HEK293 (cell line): ENCODE data around the gene OLFM3.

Source experiments
- CTCF ChIA-PET: fragments of 350-600 bp; formaldehyde crosslinking; extraction: SDS; loops from one replicate; lab custom pipeline; 2021; ENCODE audit warnings: antibody characterized with exemption; lab: Yijun Ruan, JAX
- POLR2A ChIA-PET: fragments of 300-600 bp; formaldehyde crosslinking; extraction: SDS; loops from one replicate; lab custom pipeline; 2020; ENCODE audit warnings: antibody characterized with exemption, inconsistent platforms; lab: Yijun Ruan, JAX
- H3K27ac ChIP-seq: fragments of 200-500 bp; sonication (Bioruptor generic); 2 replicates; pipeline ENCODE4 v1.5.1; 2014; ENCODE audit warnings: low read depth, low read length, control low read depth, inconsistent platforms; ENCODE audit errors: extremely low read depth
- H3K36me3 ChIP-seq, 2 experiments: fragments of 200-500 bp in 1 of 2; sonication (Bioruptor generic) in 1 of 2; 1 replicate in 1 of 2; 2 replicates in 1 of 2; pipeline ENCODE4 v1.5.1; 2014 to 2017; ENCODE audit warnings: inconsistent platforms in 2 of 2, low read length in 2 of 2; ENCODE audit not compliant: control insufficient read depth in 2 of 2, insufficient read depth in 1 of 2
- H3K4me1 ChIP-seq: fragments of 200-500 bp; sonication (Bioruptor generic); 2 replicates; pipeline ENCODE4 v1.5.1; 2014; ENCODE audit warnings: mild to moderate bottlenecking, low read length, inconsistent platforms; ENCODE audit not compliant: control insufficient read depth, insufficient read depth
- H3K4me3 ChIP-seq: 2 replicates; pipeline ENCODE4 v1.5.1; 2011; ENCODE audit warnings: low read depth, mild to moderate bottlenecking, control low read depth, low read length, moderate library complexity
- H3K9me3 ChIP-seq: fragments of 200-500 bp; sonication (Bioruptor generic); 2 replicates; pipeline ENCODE4 v1.5.1; 2014; ENCODE audit warnings: low read depth, low read length, inconsistent platforms; ENCODE audit not compliant: control insufficient read depth, insufficient read depth
- GLIS2 ChIP-seq: fragments of 450-650 bp; formaldehyde crosslinking; IDR thresholded peaks from 2 replicates; pipeline ENCODE4 v1.5.1; 2016; ENCODE audit warnings: missing biosample characterization, missing genetic modification characterization
- HOXC10 ChIP-seq: sonication (generic); formaldehyde crosslinking; IDR thresholded peaks from 2 replicates; pipeline ENCODE4 v1.8.1; 2023; ENCODE audit warnings: mild to moderate bottlenecking, missing genetic modification reagents
- MEIS1 ChIP-seq: sonication (generic); formaldehyde crosslinking; IDR thresholded peaks from 2 replicates; pipeline ENCODE4 v1.8.1; 2022; ENCODE audit warnings: missing genetic modification reagents, mild to moderate bottlenecking, borderline replicate concordance
- OSR2 ChIP-seq: fragments of 450-650 bp; formaldehyde crosslinking; IDR thresholded peaks from 2 replicates; pipeline ENCODE4 v1.5.1; 2016; ENCODE audit warnings: missing biosample characterization, missing genetic modification characterization
- ZBTB20 ChIP-seq: fragments of 450-650 bp; formaldehyde crosslinking; IDR thresholded peaks from 2 replicates; pipeline ENCODE4 v1.5.1; 2016; ENCODE audit warnings: missing biosample characterization, missing genetic modification characterization
- ZIC2 ChIP-seq: fragments of 450-650 bp; formaldehyde crosslinking; IDR thresholded peaks from 2 replicates; pipeline ENCODE4 v1.5.1; 2016; ENCODE audit warnings: missing biosample characterization, missing genetic modification characterization
- ZNF155 ChIP-seq: fragments of 450-650 bp; formaldehyde crosslinking; IDR thresholded peaks from 2 replicates; pipeline ENCODE4 v1.5.1; 2016; ENCODE audit warnings: missing biosample characterization, missing genetic modification characterization
- ZNF211 ChIP-seq: fragments of 450-650 bp; formaldehyde crosslinking; IDR thresholded peaks from 2 replicates; pipeline ENCODE4 v1.5.1; 2016; ENCODE audit warnings: low read depth, missing biosample characterization, missing genetic modification characterization
- ZNF221 ChIP-seq: fragments of 450-650 bp; formaldehyde crosslinking; IDR thresholded peaks from 2 replicates; pipeline ENCODE4 v1.5.1; 2017; ENCODE audit warnings: missing biosample characterization, missing genetic modification characterization, borderline replicate concordance
- ZNF239 ChIP-seq: fragments of 450-650 bp; formaldehyde crosslinking; IDR thresholded peaks from 2 replicates; pipeline ENCODE4 v1.5.1; 2016; ENCODE audit warnings: missing biosample characterization, missing genetic modification characterization
- ZNF335 ChIP-seq: fragments of 450-650 bp; formaldehyde crosslinking; conservative IDR thresholded peaks from 2 replicates; pipeline ENCODE4 v1.5.1; 2016; ENCODE audit warnings: missing biosample characterization, missing genetic modification characterization
- ZNF48 ChIP-seq: fragments of 450-650 bp; formaldehyde crosslinking; IDR thresholded peaks from 2 replicates; pipeline ENCODE4 v1.5.1; 2016; ENCODE audit warnings: missing biosample characterization, missing genetic modification characterization
- ZNF521 ChIP-seq: fragments of 450-650 bp; formaldehyde crosslinking; IDR thresholded peaks from 2 replicates; pipeline ENCODE4 v1.5.1; 2017; ENCODE audit warnings: missing biosample characterization, mild to moderate bottlenecking, missing genetic modification characterization
- TF ChIP-seq, protein P1 (sequence below): fragments of 450-650 bp; formaldehyde crosslinking; IDR thresholded peaks from 2 replicates; pipeline ENCODE4 v1.5.1; 2016; ENCODE audit warnings: missing biosample characterization, missing genetic modification characterization
- TF ChIP-seq, protein P2 (sequence below): fragments of 450-650 bp; formaldehyde crosslinking; IDR thresholded peaks from 2 replicates; pipeline ENCODE4 v1.5.1; 2016; ENCODE audit warnings: missing biosample characterization, missing genetic modification characterization, low read depth
- TF ChIP-seq, protein P3 (sequence below): fragments of 450-650 bp; formaldehyde crosslinking; IDR thresholded peaks from 2 replicates; pipeline ENCODE4 v1.5.1; 2016; ENCODE audit warnings: missing biosample characterization, missing genetic modification characterization
- TF ChIP-seq, protein P4 (sequence below): fragments of 450-650 bp; formaldehyde crosslinking; IDR thresholded peaks from 2 replicates; pipeline ENCODE4 v1.5.1; 2016; ENCODE audit warnings: missing biosample characterization, missing genetic modification characterization
- TF ChIP-seq, protein P5 (sequence below): fragments of 450-650 bp; formaldehyde crosslinking; IDR thresholded peaks from 2 replicates; pipeline ENCODE4 v1.5.1; 2016; ENCODE audit warnings: missing biosample characterization, missing genetic modification characterization

The OLFM3 gene

DNA sequence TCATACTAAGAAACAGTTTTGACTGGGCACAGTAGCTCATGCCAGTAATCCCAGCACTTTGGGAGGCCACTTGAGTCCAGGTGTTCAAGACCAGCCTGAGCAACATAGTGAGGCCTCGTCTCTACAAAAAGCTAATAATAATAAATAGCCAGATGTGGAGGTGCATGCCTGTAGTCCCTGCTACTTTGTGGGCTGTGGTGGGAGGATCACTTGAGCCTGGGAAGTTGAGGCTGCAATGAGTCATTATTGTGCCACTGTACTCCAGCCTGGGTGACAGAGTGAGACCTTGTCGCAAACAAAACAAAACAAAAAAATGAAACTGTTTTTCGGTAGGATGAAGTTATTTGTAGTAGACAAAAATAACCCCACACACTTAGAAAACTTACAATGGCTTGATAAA lies 19.0 kb upstream of the OLFM3 start:
- TF ChIP-seq ZNF521 (tag by site-specific recombination): no peak
- TF ChIP-seq, protein P1, sequence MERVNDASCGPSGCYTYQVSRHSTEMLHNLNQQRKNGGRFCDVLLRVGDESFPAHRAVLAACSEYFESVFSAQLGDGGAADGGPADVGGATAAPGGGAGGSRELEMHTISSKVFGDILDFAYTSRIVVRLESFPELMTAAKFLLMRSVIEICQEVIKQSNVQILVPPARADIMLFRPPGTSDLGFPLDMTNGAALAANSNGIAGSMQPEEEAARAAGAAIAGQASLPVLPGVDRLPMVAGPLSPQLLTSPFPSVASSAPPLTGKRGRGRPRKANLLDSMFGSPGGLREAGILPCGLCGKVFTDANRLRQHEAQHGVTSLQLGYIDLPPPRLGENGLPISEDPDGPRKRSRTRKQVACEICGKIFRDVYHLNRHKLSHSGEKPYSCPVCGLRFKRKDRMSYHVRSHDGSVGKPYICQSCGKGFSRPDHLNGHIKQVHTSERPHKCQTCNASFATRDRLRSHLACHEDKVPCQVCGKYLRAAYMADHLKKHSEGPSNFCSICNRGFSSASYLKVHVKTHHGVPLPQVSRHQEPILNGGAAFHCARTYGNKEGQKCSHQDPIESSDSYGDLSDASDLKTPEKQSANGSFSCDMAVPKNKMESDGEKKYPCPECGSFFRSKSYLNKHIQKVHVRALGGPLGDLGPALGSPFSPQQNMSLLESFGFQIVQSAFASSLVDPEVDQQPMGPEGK (tag by site-specific recombination): no peak
- TF ChIP-seq OSR2 (tag by site-specific recombination): no peak
- TF ChIP-seq, protein P2, sequence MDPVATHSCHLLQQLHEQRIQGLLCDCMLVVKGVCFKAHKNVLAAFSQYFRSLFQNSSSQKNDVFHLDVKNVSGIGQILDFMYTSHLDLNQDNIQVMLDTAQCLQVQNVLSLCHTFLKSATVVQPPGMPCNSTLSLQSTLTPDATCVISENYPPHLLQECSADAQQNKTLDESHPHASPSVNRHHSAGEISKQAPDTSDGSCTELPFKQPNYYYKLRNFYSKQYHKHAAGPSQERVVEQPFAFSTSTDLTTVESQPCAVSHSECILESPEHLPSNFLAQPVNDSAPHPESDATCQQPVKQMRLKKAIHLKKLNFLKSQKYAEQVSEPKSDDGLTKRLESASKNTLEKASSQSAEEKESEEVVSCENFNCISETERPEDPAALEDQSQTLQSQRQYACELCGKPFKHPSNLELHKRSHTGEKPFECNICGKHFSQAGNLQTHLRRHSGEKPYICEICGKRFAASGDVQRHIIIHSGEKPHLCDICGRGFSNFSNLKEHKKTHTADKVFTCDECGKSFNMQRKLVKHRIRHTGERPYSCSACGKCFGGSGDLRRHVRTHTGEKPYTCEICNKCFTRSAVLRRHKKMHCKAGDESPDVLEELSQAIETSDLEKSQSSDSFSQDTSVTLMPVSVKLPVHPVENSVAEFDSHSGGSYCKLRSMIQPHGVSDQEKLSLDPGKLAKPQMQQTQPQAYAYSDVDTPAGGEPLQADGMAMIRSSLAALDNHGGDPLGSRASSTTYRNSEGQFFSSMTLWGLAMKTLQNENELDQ: no peak
- TF ChIP-seq, protein P3, sequence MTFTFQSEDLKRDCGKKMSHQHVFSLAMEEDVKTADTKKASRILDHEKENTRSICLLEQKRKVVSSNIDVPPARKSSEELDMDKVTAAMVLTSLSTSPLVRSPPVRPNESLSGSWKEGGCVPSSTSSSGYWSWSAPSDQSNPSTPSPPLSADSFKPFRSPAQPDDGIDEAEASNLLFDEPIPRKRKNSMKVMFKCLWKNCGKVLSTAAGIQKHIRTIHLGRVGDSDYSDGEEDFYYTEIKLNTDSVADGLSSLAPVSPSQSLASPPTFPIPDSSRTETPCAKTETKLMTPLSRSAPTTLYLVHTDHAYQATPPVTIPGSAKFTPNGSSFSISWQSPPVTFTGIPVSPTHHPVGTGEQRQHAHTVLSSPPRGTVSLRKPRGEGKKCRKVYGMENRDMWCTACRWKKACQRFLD (tag by site-specific recombination): no peak
- no peak for TF ChIP-seq ZNF211 (tag by site-specific recombination)
- TF ChIP-seq ZBTB20 (tag by site-specific recombination): no peak
- no peak for TF ChIP-seq HOXC10
- no peak for TF ChIP-seq ZNF48 (tag by site-specific recombination)
- TF ChIP-seq, protein P4, sequence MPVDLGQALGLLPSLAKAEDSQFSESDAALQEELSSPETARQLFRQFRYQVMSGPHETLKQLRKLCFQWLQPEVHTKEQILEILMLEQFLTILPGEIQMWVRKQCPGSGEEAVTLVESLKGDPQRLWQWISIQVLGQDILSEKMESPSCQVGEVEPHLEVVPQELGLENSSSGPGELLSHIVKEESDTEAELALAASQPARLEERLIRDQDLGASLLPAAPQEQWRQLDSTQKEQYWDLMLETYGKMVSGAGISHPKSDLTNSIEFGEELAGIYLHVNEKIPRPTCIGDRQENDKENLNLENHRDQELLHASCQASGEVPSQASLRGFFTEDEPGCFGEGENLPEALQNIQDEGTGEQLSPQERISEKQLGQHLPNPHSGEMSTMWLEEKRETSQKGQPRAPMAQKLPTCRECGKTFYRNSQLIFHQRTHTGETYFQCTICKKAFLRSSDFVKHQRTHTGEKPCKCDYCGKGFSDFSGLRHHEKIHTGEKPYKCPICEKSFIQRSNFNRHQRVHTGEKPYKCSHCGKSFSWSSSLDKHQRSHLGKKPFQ (tag by site-specific recombination): no peak
- TF ChIP-seq ZNF239 (tag by site-specific recombination): no peak
- no peak for TF ChIP-seq GLIS2 (tag by site-specific recombination)
- no peak for TF ChIP-seq MEIS1 (CRISPR knock-in tag)
- TF ChIP-seq, protein P5, sequence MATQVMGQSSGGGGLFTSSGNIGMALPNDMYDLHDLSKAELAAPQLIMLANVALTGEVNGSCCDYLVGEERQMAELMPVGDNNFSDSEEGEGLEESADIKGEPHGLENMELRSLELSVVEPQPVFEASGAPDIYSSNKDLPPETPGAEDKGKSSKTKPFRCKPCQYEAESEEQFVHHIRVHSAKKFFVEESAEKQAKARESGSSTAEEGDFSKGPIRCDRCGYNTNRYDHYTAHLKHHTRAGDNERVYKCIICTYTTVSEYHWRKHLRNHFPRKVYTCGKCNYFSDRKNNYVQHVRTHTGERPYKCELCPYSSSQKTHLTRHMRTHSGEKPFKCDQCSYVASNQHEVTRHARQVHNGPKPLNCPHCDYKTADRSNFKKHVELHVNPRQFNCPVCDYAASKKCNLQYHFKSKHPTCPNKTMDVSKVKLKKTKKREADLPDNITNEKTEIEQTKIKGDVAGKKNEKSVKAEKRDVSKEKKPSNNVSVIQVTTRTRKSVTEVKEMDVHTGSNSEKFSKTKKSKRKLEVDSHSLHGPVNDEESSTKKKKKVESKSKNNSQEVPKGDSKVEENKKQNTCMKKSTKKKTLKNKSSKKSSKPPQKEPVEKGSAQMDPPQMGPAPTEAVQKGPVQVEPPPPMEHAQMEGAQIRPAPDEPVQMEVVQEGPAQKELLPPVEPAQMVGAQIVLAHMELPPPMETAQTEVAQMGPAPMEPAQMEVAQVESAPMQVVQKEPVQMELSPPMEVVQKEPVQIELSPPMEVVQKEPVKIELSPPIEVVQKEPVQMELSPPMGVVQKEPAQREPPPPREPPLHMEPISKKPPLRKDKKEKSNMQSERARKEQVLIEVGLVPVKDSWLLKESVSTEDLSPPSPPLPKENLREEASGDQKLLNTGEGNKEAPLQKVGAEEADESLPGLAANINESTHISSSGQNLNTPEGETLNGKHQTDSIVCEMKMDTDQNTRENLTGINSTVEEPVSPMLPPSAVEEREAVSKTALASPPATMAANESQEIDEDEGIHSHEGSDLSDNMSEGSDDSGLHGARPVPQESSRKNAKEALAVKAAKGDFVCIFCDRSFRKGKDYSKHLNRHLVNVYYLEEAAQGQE (tag by site-specific recombination): no peak
- no peak for TF ChIP-seq ZNF221 (tag by site-specific recombination)
- no peak for TF ChIP-seq ZNF335 (tag by site-specific recombination)
- no peak for TF ChIP-seq ZNF155 (tag by site-specific recombination)
- TF ChIP-seq ZIC2 (tag by site-specific recombination): no peak
- ChIA-PET POLR2A (no interaction called here), CTCF (no interaction called here)
- Histone ChIP-seq H3K9me3 (no peaks in the 10 kb centered on the region), H3K4me3 (no peak overlapping the region), H3K27ac (no peak overlapping the region), H3K36me3 (no peaks in the 10 kb centered on the region), H3K4me1 (no peaks in the 10 kb centered on the region)
